IMR-90 (cell line): Measurements from ENCODE around the gene CAMK2B.

Experiments
- CEBPB ChIP-seq: IDR thresholded peaks from 2 replicates; pipeline ENCODE4 v1.6.1; 2012; ENCODE audit warnings: low read depth, low read length, improper control_type of control experiment
- MAZ ChIP-seq: IDR thresholded peaks from 2 replicates; pipeline ENCODE4 v1.6.1; 2012; ENCODE audit warnings: low read depth, mild to moderate bottlenecking, low read length, improper control_type of control experiment, moderate library complexity, borderline replicate concordance
- NFE2L2 ChIP-seq: fragments of 150-350 bp; IDR thresholded peaks from 2 replicates; pipeline ENCODE4 v1.6.1; 2016; ENCODE audit warnings: low read depth, mild to moderate bottlenecking, low read length
- POLR2A ChIP-seq: IDR thresholded peaks from 2 replicates; pipeline ENCODE4 v1.6.1; 2012; ENCODE audit warnings: mild to moderate bottlenecking, low read depth, low read length
- RAD21 ChIP-seq: IDR thresholded peaks from 2 replicates; pipeline ENCODE4 v1.6.1; 2012; ENCODE audit warnings: low read length, improper control_type of control experiment
- RFX5 ChIP-seq: IDR thresholded peaks from 2 replicates; pipeline ENCODE4 v1.8.0; 2012; ENCODE audit warnings: low read depth, mild to moderate bottlenecking, low read length, moderate library complexity
- SMC3 ChIP-seq: fragments of 150-350 bp; IDR thresholded peaks from 2 replicates; pipeline ENCODE4 v1.6.1; 2016; ENCODE audit warnings: low read depth, mild to moderate bottlenecking, antibody characterized with exemption, low read length, moderate library complexity
- TF ChIP-seq, protein P1 (sequence below): conservative IDR thresholded peaks from 2 replicates; pipeline ENCODE4 v1.5.1; 2012; ENCODE audit warnings: mild to moderate bottlenecking, low read depth, low read length, improper control_type of control experiment
- TF ChIP-seq, protein P2 (sequence below): fragments of 150-350 bp; IDR thresholded peaks from 2 replicates; pipeline ENCODE4 v1.6.1; 2017; ENCODE audit warnings: mild to moderate bottlenecking, antibody characterized with exemption, low read length, low read depth

GRCh38 chr7:44188480-44189225 lies 136.7 kb downstream of the CAMK2B start:
- TF ChIP-seq, protein P1, sequence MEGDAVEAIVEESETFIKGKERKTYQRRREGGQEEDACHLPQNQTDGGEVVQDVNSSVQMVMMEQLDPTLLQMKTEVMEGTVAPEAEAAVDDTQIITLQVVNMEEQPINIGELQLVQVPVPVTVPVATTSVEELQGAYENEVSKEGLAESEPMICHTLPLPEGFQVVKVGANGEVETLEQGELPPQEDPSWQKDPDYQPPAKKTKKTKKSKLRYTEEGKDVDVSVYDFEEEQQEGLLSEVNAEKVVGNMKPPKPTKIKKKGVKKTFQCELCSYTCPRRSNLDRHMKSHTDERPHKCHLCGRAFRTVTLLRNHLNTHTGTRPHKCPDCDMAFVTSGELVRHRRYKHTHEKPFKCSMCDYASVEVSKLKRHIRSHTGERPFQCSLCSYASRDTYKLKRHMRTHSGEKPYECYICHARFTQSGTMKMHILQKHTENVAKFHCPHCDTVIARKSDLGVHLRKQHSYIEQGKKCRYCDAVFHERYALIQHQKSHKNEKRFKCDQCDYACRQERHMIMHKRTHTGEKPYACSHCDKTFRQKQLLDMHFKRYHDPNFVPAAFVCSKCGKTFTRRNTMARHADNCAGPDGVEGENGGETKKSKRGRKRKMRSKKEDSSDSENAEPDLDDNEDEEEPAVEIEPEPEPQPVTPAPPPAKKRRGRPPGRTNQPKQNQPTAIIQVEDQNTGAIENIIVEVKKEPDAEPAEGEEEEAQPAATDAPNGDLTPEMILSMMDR = no peak
- TF ChIP-seq RAD21 = no peak
- TF ChIP-seq SMC3 = no peak
- TF ChIP-seq RFX5 = no peak
- TF ChIP-seq NFE2L2 = no peak
- TF ChIP-seq MAZ = no peak
- TF ChIP-seq, protein P2, sequence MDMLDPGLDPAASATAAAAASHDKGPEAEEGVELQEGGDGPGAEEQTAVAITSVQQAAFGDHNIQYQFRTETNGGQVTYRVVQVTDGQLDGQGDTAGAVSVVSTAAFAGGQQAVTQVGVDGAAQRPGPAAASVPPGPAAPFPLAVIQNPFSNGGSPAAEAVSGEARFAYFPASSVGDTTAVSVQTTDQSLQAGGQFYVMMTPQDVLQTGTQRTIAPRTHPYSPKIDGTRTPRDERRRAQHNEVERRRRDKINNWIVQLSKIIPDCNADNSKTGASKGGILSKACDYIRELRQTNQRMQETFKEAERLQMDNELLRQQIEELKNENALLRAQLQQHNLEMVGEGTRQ = no peak
- no peak for TF ChIP-seq POLR2A
- TF ChIP-seq CEBPB = no peak
